KMS-11 (cell line): ENCODE data around the gene FCER1A.

ENCODE experiments used
- H2AFZ ChIP-seq: fragments of 200-600 bp; sonication (generic); 2 replicates; pipeline ENCODE4 v1.6.1; 2016; ENCODE audit warnings: antibody characterized with exemption, mixed run types, low read depth
- H3K27ac ChIP-seq: fragments of 200-600 bp; sonication (generic); 2 replicates; pipeline ENCODE4 v1.6.1; 2016; ENCODE audit warnings: mild to moderate bottlenecking, mixed run types
- H3K27me3 ChIP-seq: fragments of 200-600 bp; sonication (generic); 2 replicates; pipeline ENCODE4 v1.6.1; 2017; ENCODE audit warnings: mild to moderate bottlenecking, low read depth, mixed run types, moderate library complexity; ENCODE audit not compliant: insufficient read depth
- H3K36me3 ChIP-seq: fragments of 200-600 bp; sonication (generic); 2 replicates; pipeline ENCODE4 v1.6.1; 2017; ENCODE audit warnings: mild to moderate bottlenecking, mixed run types; ENCODE audit not compliant: insufficient read depth
- H3K4me1 ChIP-seq: fragments of 200-600 bp; sonication (generic); 2 replicates; pipeline ENCODE4 v1.6.1; 2016; ENCODE audit warnings: mild to moderate bottlenecking, low read depth, mixed run types; ENCODE audit not compliant: poor library complexity, severe bottlenecking
- H3K4me2 ChIP-seq: fragments of 200-600 bp; sonication (generic); 2 replicates; pipeline ENCODE4 v1.7.0; 2016; ENCODE audit warnings: mild to moderate bottlenecking, mixed run types
- H3K4me3 ChIP-seq: fragments of 200-600 bp; sonication (generic); IDR thresholded peaks from 2 replicates; pipeline ENCODE4 v1.6.1; 2017; ENCODE audit warnings: low read depth, low read length, mixed read lengths; ENCODE audit not compliant: insufficient read depth
- H3K79me2 ChIP-seq: fragments of 200-600 bp; sonication (generic); 2 replicates; pipeline ENCODE4 v1.6.1; 2016; ENCODE audit warnings: low read depth, mixed run types; ENCODE audit not compliant: insufficient read depth
- H3K9ac ChIP-seq: fragments of 200-600 bp; sonication (generic); 2 replicates; pipeline ENCODE4 v1.6.1; 2016; ENCODE audit warnings: mild to moderate bottlenecking, mixed run types
- H4K20me1 ChIP-seq: fragments of 200-600 bp; sonication (generic); 2 replicates; pipeline ENCODE4 v1.6.1; 2016; ENCODE audit warnings: mild to moderate bottlenecking, mixed run types; ENCODE audit not compliant: insufficient read depth
- CTCF ChIP-seq: fragments of 200-600 bp; sonication (generic); conservative IDR thresholded peaks from 2 replicates; pipeline ENCODE4 v1.6.1; 2017; ENCODE audit warnings: low read depth, mild to moderate bottlenecking, antibody characterized with exemption, low read length, moderate library complexity, mixed read lengths

Gene FCER1A

DNA sequence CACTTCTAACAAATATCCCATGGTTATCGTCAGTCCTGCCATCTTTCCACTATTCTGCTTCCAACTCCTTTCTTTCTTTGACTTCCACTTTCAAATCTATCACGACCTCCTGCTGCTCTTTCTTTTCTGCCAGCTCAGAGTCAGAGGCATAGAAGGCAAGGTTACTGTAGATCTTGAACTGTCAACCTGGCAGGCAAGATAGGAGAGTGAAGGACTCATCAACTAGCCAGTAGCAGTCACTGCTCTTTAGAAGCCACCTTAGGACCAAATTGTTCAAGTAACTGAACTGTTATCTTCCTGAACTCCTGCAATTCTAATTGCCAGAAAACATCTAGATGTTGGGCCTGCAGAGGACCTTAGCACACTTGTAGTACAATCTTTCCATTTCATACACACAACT, 13.1 kb upstream of the FCER1A start:
- Histone ChIP-seq H3K27ac (no peak overlapping the region), H2AFZ (no peak overlapping the region), H3K4me3 (no peak overlapping the region), H3K9ac (no peak overlapping the region), H3K4me2 (no peak overlapping the region), H3K79me2 (no peaks in the 10 kb centered on the region), H4K20me1 (no peaks in the 10 kb centered on the region), H3K36me3 (no peaks in the 10 kb centered on the region), H3K27me3 (no peaks in the 10 kb centered on the region), H3K4me1 (no peaks in the 10 kb centered on the region)
- no peak for TF ChIP-seq CTCF

DNA sequence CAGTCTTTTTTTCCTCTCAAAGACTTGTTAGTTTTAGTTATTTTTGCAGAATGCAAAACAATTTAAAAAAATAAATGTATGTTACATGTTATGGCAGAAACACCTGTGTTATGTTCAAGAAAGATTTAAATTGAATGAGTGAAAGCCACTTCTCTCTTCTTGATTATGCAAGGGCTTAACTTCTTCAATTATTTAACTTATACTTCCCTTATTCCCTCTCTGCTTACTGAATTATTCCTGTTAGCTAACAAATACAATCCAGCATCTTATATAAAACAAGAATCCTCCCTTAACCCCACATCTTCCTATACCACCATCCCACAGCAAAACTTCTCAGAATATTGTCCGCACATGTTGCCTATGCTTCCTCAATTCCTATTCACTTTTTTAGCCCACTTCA, 10.7 kb upstream of the FCER1A start:
- Histone ChIP-seq H3K4me2 (no peak overlapping the region), H3K27ac (no peak overlapping the region), H3K4me1 (no peaks in the 10 kb centered on the region), H3K27me3 (no peaks in the 10 kb centered on the region), H3K79me2 (no peaks in the 10 kb centered on the region), H2AFZ (no peak overlapping the region), H3K4me3 (no peak overlapping the region), H3K36me3 (no peaks in the 10 kb centered on the region), H3K9ac (no peak overlapping the region), H4K20me1 (no peaks in the 10 kb centered on the region)
- no peak for TF ChIP-seq CTCF

DNA sequence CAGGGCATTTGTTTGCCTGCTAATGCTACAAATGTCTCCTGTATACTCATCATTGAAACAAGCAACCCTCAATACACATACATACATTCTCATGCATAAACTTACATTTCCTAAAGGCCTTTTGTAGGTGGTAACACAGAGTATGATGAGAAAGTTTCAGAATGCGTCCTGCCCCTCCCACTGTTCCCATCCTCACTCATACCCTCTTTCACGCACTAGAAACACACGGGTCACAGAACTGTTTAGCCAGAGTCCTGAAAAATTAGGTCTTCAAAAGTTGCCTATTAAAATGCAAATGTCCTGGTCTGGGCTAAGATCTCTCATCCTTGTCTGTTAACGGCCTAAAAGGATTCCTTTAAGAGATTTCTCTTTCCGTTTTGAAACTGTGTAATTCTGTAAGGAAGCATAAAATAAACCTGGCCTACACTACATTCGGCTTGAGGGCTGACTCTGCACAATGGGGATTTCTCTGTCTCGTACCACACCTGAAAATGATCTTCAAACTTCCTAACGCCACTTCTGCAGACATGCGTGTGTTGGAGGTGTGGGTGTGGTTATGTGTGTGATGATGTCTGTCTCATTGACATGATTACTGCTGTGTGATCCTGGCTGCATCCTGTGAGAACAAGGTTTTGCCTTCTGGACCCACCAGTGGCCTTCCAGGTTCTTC, 5.3 kb upstream of the FCER1A start:
- Histone ChIP-seq H3K27ac (no peak overlapping the region), H4K20me1 (no peaks in the 10 kb centered on the region), H3K27me3 (no peaks in the 10 kb centered on the region), H2AFZ (no peak overlapping the region), H3K4me1 (no peaks in the 10 kb centered on the region), H3K4me2 (no peak overlapping the region), H3K36me3 (no peaks in the 10 kb centered on the region), H3K9ac (no peak overlapping the region), H3K79me2 (no peaks in the 10 kb centered on the region), H3K4me3 (no peak overlapping the region)
- no peak for TF ChIP-seq CTCF

DNA sequence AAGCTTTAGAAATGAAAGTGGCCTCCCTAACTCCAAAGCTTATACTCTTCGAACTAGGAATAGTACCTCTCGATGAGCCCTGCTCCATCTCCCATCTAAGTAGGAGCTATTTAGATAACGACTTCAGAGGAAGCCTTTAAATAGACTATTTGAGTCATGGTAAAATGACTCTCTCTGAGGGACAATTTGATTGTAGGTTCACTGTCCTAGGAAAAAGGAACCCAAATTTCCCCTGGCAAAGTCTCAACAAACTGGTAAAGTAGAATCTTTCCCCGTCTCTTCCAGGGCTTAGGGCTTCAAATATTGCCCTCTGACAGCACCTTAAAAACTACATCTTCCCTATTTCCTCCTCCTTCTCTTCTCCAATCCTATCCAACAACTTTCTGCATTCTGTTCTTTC, 2.0 kb upstream of the FCER1A start:
- H3K27me3 ChIP-seq = no peaks in the 10 kb centered on the region
- TF ChIP-seq CTCF = no peak

More for the DNA sequence above, 2.0 kb upstream of the FCER1A start:
- Histone ChIP-seq H3K9ac (no peak overlapping the region), H3K79me2 (no peaks in the 10 kb centered on the region), H3K4me2 (no peak overlapping the region), H3K4me1 (no peaks in the 10 kb centered on the region), H4K20me1 (no peaks in the 10 kb centered on the region), H3K36me3 (no peaks in the 10 kb centered on the region), H3K27ac (no peak overlapping the region), H2AFZ (no peak overlapping the region), H3K4me3 (no peak overlapping the region)
